Fibroblast of skin of right quadriceps (primary cell): ENCODE measurements around the gene NUP214.
"Not testable (repeated sequence)": the region's sequence is repeated elsewhere in the genome, so short reads cannot be mapped to it uniquely, and the experiment has no call there.

Experiments used
- DNase-seq: peaks from one replicate; pipeline ENCODE4 v3.0.0-alpha.2; 2013

NUP214 gene

DNA sequence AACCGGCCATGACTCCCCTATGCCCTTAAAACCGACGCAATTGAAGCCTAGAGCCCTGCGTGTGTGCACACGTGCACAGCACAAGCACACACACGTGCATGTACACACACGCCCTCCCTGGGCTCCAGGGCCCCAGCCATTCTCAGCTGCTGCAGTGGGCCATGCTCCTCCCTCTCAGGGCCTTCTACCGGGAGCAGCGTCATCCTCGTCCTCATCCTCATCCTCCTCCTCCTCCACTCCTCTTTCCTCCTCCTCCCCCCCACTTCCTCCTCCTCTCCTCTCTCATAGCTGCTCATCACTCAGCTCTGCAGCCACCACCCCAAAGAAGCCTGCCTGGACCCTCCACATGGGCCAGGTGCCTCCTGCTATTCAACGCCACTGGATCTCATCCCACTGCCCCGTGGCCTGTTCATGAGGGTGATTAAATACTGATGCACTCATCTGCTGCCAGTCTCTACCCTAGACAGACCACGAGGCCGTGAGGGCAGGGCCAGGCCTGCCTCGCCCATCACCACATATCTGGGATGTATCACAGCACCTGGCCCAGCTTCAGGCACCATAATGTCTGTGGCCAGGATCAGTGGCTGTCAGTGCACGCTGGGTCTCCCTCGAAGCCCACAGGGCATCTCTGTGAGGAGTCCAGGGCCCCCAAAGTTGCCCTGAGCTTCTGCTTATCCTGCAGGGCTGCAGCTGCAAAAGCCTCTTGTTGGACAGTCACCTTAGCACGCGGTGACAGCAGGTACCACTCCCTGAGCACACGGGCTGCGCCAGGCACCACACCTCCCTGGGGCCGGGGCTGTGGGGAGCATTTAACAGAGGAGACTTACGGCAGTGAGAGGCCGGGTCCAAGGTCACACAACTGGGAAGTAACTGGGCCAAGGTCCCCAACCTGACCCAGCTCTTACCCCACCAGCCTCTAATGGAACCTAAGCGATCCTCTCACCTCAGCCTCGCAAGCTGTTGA, 141.2 kb downstream of the NUP214 start:
- DNase-seq = no peak

DNA sequence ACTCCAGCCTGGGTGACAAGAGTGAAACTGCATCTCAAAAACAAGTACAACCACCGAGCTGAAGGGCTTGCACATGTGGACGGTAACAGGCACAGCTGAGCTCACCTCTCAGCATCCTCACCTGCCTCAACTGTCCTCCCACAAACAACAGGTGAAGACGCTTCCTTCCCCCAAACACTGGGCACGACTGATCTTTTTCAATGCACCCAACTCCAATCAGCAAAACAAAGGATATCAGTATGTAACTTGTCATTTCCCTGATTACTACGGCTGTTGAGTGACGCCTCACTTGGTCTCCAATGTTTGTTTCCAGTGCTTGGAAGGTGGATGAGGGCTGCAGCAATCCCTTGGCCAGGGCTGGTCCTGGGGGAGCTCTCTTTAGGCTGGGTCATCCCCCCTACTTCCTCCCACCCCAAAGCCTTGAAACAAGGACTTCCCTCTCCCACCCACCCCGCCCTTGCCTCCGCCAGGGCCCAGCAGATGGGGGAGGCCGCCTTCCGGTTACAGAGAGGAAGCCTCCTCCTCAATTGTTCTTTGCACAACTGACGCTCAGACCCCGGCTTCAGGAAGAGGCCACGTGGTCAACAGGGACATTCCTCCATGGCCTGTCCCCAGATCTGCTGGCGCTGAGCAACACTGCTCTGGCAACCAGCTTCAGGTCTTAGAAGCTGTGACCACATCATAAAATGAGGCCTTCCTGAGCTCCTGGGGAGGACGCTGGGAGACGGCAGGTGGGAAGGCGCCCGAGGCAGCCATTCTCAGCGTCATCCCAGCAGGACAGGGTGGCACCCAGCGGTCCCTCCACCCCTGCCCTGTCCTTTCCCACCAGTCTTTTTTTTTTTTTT, 145.0 kb downstream of the NUP214 start:
- no peak for DNase-seq

DNA sequence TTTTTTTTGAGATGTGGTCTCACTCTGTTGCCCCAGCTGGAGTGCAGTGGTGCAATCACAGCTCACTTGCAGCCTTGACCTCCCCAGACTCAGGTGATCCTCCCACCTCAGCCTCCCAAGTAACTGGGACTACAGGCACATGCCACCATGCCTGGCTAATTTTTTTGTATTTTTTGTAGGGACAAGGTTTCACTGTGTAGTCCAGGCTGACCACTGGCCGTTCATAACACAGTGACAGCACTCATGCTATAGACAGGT, 145.6 kb downstream of the NUP214 start:
- DNase-seq = not testable (repeated sequence)

DNA sequence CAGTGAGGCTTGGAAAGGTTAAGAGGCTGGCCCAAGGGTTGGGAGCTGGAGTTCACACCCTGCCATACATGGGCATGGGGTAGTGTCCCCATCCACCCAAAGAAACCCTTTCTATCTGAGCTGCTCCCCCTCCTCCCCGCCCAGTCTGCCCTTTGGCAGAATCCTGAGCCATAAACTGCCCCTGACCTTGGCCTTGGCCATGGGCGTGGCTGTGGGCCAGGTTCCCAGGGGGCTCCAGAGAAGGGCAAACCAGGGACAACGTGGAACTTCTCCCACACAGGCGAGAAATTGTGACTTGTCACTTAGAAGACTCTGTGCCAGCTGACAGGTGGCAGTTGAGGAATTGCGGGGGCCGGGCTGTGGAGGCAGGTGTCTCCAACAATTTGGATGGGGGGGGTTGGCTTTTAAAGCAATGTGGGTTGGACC, 146.1 kb downstream of the NUP214 start:
- no peak for DNase-seq

DNA sequence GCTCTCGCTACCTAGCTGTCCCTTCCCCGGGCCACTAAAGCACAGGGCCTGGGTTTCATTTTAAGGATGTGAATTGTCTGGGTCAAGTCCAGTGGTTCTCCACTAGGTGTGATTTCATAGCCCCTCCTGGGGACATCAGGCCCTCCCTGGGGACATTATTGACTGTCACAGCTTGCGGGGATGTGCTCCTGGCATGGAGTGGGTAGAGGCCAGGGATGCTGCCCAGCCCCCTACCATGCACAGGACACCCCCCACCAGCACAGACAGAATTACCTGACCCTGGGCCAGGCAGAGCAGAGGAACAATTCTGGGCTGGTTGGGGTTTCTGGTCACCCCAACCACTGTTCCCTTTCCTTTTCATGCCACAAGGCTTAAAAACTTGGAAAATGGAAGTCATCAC, 146.8 kb downstream of the NUP214 start:
- DNase-seq = no peak

DNA sequence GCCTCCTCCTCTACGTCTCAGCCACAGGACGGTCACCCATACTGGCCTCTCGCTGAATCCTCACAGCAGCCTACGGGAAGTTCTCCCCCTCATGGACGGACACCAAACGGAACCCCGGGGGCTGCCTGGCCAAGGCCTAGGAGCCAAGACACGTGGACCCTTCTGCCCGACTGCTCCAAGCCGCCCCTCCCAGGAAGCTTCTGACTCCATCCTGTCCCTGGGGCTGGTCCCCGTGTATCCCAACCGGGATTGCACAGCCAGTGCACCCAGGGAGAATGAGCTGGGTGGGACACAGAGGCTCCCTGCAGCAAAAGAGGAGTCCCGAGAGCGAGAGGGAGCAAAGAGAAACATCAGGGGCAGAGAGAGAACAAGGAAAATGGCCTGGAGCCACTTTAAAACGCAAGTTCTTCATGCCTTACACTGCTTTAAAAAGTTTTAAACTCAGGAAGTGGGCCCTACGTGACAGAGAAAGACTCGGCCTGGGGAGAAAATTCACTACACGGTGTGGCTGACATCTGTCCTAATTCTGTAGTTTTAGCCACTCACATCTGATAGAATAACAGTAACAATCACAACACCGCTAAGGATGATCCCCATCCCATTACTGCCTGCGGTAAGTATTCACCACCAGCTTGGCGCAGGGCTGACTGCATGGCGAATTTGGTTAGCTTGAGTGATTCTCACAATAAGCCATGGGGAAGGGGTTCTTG, 147.9 kb downstream of the NUP214 start:
- DNase-seq = no peak

DNA sequence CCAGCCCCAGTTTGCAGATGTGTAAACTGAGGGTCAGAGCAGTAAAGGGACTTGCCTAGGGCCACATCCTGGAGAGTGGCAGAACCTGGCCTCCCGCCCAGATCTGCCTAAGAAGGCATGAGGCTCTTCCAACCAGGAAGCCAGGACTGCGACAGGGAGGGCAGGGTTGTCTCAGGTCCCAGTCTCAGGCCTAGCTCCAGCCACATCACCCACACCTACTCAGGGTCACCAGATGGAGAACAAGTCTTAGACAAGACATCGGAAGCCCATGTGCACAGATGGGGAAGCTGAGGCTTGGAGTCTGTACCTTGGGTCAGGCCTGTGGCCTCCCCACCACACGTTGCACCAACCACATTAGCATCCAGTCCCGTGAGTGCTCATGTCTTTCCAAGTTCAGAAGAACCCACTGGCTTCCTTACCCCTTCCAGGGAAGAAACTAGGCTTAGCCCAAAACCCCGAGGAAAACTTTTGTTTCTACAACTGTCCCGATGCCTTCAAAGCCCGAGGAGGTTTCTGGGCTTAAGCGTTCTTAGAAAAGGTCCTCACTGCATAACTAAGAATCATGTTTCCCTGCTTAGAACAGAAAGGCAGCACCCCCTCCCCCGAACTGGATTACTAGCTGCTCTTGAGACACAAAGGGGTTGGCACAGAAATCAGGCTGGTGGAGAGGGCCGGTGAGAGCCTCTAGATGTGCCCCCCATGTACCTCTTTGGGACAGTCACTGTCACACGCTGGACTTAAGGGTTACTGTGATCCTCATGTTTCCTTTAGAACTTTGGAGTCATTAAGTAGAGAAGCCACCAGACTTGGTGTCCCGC, 148.7 kb downstream of the NUP214 start:
- DNase-seq = no peak

DNA sequence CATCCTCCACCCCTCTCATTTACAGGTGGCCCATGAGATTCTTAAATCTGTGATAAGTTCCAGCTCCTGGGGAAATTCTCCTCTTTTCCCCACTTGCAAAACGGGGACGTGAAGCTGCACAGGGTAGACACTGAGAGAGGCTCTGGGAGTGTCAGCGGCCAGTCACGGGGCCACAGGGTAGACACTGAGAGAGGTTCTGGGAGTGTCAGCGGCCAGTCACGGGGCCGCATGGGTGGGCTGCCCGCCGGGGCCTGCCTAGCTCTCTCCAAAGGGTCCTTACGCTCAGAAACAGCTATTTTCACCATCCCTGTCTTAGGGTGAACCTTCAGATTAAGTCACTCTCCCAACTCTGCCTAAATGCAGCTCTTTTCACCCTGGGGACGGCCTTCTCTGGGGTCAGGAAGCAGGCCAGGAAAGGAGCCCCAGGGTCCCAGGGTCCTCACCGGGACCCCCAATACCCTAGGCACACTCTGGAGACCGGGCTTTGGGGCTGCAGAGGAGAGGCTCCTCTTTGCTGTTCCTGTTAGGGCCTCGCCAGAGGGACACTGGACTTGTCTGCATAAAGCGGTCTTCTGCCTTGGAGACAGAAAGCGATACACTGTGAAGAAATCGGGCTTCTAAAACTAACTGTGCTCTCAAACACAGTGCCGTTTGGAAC, 149.4 kb downstream of the NUP214 start:
- DNase-seq = no peak

DNA sequence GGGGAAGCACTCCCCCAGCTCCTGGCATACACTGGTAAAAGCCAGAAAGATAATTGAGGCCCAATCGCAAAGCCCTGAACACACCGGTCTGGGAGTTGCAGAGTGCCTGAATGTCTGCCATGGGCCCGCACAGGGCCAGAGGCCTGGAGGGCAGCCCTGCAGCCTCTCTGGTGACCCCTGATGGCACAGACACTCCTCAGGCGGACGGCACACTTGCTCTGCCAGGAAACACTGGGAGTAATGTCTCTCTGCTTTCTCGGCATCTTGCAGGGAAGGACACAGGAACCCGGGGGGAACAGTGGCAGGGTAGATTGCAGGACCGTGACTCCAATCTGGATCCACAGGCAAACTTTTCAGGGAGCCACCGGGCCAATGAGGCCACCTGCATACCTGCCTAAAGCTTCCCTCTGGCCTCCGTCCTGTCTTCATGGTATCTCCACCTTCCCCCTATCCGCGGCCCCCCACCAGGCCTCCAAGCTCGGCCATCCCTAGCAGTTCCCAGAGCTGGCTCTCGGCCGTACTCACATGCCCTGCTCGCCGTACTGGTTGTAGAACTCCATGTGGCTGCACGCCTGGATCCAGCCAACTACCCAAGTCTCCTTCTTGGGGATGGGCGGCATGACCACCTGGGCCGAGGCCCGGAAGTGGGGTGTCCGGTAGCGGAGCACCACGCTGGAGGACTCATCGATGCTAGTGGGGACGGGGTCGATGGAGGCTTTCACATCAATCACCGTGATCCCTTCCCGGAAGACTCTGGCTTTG, 150.1 kb downstream of the NUP214 start:
- no peak for DNase-seq

DNA sequence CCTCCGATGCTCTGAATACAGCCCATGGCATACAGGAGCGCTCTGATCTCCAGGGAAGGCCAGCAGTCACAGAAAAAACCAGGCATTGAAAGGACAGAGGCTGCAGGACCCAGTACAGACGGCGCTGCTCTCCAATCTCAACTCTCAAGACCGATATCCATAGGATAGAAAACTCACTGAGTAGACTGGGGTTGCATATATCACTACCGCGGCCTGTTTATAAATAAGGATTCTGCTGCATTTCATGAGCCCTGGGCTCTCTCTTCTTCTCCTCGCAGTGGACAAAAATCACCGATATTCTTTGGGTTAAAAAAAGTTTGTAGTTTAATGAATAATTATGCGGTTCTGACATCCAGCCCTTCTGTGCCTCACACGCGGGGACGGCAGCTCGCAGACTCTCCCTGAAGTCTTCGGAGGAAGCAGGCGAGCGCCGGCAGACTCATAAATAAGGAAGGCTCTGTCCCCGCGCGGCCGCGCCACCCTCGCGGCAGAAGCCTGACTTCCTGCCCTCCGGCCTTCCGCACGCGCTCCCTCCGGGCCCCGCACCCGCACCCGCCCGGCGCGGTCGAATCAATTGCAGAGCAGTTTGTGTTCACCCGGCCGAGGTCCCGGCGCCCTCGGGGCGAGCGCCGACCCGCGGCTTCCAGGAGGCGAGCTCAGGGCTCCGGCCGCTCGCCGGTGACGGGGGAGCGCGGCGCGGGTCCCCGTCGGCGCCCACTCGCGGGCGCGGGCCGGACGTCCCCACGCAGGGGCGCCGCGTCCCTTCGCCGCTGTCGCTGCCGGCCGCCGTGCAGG, 150.9 kb downstream of the NUP214 start, which contains the start of gene FAM78A:
Gene FAM78A (minus strand): TSS at position 417 of the 795 bp plus-strand sequence. CDS start 331 bp downstream, at position 86.
- DNase-seq = no peak

DNA sequence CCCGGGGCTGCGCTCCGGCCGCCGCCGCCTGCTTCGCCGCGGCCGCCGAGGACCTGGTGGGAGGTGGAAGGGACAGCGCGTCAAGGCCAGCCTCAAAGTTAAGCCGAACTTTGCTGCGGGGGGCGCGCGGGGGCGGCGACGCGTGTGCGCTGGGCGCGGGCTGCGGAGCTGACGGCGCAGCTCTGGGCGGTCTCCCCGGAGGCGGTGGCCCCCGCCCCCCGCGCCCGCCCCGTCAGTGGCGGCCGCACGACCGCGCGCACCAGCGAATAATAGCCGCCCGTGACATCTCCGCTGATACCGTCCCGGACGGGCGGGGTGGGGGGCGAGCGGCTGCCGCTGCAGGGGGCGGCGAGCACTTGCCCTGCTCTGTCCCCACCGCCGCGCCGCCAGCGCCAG, 151.5 kb downstream of the NUP214 start:
- DNase-seq = no peak

DNA sequence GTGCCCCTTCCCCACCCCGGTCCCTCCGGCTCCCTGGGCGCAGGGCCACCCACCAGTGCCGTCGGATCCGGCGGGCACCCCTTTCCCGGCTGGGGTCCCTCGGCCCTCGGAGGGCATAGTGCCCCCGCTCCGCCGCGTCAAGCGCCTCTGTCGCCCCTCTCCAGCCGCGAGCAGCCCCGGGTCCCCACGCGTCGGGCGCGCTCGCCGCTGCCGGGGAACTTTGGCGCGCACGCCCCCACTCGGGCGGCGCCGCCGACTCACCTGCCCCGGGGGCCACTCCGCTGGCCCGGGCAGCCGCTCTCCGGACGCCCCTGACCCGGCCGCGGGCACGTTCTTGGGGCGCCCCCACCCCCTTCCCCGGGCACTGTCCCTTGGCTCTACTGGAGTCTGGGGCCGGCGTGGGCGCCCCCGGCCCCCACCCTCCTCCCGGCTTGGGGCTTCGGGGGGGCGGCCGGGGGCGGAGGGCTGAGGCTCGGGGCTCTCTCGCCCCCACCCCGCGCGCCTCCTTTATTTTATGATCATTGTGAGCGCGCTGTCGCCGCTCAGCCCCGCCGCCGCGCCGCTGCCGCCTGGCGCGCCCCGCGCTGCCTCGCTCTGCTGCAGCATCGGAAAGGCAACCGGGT, 152.0 kb downstream of the NUP214 start:
- DNase-seq = no peak

DNA sequence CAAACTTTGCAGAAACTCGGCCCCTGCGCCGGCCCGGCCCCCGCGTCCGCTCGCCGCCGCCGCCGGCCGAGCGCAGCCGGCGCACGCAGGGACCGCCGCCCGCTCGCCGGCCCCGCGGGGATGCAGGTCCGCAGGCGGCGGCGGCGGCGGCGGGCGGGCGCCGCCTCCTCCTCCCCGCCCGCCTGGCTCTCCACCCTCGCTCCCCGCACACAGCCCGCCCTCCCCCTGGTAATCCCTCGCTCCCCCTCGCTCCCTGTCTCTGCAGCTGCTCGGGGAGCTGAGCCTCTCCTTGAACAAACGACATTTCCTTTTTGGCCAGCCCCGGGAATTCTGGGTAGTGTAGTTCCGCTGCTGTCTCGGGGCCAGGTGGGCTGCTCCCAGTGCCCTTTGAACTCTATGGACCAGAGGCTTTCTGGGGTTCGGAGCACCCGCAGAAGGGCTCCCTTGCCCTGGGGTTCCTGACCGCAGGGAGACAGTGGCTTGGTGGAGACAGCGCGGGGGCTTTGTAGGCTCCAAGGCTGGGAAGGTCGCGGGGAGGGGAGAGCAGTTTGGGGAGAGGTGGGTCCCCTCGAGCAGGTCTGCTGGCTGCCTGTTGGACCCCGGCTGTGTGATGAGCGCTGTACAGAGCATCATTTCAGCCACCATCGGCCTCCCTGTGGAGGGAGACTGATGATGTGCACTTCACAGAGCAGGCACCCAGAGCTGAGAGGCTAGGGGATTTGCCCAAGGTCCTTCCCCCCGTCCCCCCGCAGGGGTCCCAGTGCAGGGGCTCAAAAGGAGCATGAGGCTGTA, 152.7 kb downstream of the NUP214 start:
- peak; percentile 74 for DNase-seq

DNA sequence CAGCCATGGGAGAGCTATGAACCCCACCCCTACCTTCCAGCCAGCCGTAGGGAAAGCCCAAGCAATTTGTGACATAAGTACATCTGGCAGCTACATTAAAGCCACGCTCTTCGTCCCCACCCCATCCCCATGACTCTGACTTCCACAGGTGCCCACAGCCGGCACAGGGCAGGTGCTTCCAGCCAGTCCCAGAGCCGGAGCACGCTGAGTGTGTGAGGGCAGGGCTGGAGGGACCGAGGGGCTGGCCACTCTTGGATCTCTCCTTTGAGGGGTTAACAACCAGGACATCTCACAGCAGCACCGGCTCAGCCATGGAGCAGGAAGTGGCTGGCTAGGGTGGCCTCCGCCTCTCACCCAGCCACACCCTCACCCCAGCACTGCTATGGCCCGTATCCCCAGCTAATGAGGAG, 153.3 kb downstream of the NUP214 start:
- no peak for DNase-seq

DNA sequence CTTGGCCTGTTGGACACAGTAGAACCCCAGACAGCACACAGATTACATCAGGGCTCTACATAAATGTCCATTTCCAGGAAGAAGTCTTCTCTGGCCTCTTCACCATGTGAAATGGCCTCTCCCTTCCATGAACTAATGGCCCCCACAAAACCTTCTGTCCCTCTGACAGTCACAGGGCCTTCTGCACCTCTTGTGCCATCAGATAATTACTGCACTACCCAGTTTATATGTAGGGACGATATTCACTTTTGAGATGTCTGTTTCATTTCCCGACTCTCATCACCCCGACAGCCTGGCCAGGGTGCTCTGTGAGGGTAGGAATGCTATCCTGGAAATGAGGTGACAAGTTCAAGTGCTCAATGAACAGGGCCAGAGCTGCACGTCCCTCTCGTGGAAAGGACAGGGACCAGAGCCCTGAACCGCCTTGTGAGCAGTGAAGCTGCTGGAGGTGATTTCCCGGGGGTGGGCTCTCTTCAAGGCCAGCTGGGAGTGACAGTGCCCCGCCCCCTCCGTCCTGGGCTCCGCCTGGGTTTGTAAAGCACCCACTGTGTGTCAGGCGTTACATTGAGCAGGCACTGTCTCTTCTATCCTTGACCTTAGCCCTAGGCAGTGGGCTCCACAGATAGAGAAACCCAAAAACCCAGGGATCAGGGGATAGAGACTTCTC, 153.9 kb downstream of the NUP214 start:
- DNase-seq = no peak

DNA sequence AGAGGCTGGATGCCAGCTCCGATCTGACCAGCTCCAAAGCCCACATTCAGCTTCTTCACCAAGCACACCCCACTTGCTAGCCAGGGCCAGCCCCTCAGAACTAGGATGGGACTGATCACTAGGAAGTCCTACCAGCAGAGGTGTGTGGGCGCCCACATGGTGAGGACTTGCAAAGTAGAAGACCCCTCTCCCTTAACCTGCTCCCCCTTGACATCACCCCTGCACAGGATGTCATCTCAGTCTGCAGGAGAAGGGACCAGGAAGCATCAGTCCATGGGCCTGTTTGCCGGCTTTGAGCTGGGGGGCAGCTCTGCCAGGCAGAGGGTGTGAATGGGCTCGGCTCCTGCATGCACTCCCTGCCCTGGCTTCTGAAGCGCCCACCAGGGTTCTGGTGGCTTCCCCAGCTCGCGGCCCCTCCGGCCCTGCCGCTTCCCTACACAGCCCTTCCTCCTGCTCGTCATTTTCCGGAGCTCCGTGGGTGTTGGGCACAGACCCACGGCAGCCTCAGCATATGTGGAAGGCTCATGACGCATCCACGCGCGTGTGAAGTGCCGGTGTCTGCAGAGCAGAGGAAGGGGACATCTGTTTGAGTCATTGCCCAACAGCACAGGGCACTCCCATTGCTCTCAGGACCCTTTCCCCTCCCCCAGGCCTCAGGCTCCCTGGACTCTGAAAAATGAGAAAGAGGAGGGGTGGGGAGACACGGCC, 154.6 kb downstream of the NUP214 start:
- no peak for DNase-seq

DNA sequence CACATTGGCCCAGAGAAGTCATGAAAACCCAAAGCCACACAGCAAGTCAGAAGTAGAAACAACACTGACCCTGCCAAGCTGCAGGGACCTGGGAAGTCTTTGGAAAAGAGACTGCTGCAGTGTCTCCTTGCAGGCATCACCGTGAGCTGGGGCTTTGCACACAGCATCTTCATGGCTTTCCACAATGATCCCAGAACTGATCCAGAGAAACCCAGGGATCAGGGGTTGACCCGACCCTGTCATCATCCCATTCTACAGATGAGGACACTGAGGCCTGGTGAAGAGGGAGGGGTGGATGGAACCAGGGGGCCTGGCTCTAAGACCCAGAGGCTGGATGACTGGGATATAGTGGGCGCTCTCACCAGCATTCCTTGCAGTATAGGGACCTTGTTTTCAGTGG, 155.3 kb downstream of the NUP214 start:
- DNase-seq = no peak
